GM13977 (cell line): ENCODE data around the gene ASB4.

Experiments
- DNase-seq: peaks from one replicate; pipeline ENCODE4 v3.0.0; 2012; ENCODE audit warnings: low spot score
- CTCF ChIP-seq: IDR thresholded peaks from 2 replicates; pipeline ENCODE4 v1.5.1; 2012; ENCODE audit warnings: mild to moderate bottlenecking, control low read depth; ENCODE audit not compliant: insufficient read depth; ENCODE audit errors: extremely low read depth, missing control alignments
- in situ Hi-C: fragments of 300-500 bp; cut with MboI; formaldehyde crosslinking; loops from one replicate; pipeline ENCODE4 v1.12.0; 2022; ENCODE audit warnings: low sequenced_read_pairs, low pct_unique_long_range_greater_than_20kb, mixed read lengths, inconsistent platforms; ENCODE audit not compliant: unreplicated experiment

Gene ASB4

DNA sequence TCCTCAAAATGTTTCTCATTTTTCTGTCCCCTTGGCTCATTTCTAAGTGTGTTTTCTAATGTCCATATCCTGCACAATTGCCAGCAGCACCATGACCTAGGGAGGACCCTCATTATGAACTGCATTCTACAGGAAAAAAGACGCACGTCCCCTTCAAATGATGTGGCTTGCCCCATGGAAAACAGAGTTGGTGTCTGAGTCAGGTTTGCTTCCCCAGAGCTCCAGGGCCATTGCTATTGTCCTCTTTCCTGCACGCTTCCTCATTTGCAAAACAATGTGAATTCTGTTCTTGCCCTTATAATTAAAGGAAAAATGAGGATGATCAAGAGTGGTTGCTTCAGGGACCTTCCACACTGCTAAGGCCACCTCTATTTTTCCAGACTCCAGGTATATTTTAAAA is 14.7 kb upstream of the ASB4 start:
- no peak for DNase-seq
- in situ Hi-C loops, result no loop called here
- no peak for TF ChIP-seq CTCF

GRCh38 chr7:95472581-95473161 is 13.1 kb upstream of the ASB4 start:
- no peak for DNase-seq
- in situ Hi-C loops, result no loop called here
- TF ChIP-seq CTCF, result no peak

GRCh38 chr7:95473276-95473985 is 12.3 kb upstream of the ASB4 start:
- in situ Hi-C loops, result no loop called here
- no peak for DNase-seq
- no peak for TF ChIP-seq CTCF

DNA sequence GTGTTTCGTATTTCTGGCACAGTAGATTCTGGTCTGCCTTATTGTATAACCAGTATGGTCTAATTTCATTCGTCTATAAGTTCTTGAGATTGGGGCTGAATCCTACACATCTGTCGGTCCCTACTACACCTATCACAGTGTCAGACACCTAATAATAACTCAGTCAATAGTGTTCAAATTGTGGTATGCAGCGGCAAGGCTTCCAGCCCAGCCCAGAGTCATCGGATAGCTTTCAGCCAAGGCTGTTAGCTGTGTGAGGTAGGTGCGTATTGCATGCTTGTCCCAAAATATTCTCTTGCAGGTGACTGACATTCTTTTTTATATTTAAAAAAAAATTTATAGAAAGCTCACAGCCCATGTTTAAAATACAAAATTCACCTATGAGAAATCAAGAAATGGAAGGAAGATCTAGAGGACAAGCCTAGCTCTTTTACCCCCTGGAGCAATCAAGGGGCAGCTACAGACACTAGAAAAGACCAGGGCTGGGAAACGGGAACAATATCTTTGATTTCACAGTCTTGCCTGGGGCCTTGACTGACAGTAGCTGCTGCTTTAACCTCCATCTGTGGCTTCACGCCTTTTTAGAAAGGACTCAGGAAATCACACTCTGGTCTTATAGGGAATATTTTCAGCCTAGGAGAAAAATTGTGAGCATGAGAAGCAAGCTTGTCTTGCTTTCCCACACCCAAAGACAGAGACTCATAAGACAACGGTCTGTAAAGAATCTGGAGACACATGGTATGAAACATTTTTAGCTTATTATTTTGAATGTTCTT is 9.5 kb upstream of the ASB4 start:
- in situ Hi-C loops, result loop anchor here (25.0 kb wide), 1 partner anchor 1039 kb away; no protein-coding TSS in a partner anchor
- no peak for TF ChIP-seq CTCF
- no peak for DNase-seq

- TF ChIP-seq CTCF, result peak; percentile 78
- in situ Hi-C loops, result loop anchor here (25.0 kb wide), 1 partner anchor 1040 kb away; no protein-coding TSS in a partner anchor
- peak; percentile 21 for DNase-seq
Observed at GRCh38 chr7:95476904-95477594, 8.7 kb upstream of the ASB4 start.
